HG03571 (cell line): ENCODE measurements around the gene GPR108.
"Not testable (repeated sequence)": the region's sequence is repeated elsewhere in the genome, so short reads cannot be mapped to it uniquely, and the experiment has no call there.

Experiments used
- ATAC-seq: cut with Tn5 transposase; IDR thresholded peaks from one replicate; pipeline ENCODE4 v1.9.1; 2021; ENCODE audit not compliant: unreplicated experiment

GPR108 gene

DNA sequence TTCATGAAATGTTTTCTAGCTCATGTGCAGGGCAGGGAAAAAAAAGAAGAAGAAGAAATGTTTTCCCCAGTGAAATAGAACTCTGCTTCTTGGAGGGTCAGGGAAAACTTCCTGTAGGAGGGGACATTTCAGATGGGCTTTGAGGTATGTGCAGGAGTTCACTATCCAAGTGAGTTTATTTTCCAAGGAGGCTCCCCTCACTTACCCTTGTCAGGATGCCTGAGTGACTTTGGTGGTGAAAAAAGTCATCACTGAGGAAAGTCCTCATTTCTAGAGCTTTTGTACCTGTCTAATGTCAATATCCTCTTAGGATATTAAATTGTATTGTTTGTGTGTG lies 16.3 kb downstream of the GPR108 start:
- no peak for ATAC-seq

DNA sequence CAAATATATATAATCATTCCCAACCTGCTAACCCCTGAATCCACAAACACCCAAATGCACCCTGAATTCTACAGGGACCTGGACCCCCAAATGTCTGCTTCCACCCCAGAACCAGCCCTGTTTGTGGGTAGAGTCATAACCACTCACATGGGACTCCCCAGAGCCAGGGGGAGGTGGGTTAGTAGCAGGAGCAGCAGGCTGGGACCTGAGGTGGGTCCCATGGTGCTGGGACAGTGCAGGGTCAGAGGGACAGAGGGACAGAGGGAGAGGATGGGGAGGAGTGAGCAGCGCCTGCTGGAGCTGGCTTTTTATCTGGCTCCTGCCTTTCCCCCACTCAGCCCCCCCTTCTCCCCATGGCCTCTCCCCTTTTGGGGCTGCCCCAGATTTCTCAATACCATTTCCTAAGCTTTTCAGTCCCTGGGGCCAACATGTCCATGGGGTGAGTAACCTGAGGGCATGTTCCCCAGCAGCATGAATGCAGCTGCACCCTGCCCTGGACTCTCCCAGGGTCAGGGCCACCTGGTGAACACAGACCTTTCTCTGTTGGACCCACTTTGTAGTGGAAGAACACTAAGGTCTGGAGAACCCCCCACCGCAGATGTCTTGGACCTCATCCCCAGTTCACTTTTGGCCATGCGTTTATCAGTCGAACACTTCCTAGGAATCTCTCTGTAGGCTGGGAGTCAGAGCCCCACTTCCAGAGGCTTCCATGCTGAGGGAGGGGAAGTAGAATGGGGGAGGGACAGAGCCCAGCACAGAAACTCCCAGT lies 16.8 kb downstream of the GPR108 start, which contains the start of gene C3:
Gene C3 (minus strand): TSS at position 282 of the 769 bp plus-strand sequence. CDS start 61 bp downstream, at position 221.
- ATAC-seq, result no peak

DNA sequence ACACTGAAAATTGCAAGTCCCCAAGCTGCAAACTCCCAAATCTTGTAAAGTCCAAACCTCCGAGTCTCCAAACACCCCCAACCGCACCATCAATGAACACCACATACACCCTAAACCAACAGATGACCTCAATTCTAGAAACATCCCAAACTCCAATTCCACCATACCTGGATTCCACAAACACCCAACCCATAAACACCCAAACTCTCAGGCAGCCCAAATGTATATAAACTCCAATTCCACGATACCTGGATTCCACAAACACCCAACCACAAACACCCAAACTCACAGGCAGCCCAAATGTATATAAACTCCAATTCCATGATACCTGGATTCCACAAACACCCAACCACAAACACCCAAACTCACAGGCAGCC lies 17.4 kb downstream of the GPR108 start:
- no peak for ATAC-seq

DNA sequence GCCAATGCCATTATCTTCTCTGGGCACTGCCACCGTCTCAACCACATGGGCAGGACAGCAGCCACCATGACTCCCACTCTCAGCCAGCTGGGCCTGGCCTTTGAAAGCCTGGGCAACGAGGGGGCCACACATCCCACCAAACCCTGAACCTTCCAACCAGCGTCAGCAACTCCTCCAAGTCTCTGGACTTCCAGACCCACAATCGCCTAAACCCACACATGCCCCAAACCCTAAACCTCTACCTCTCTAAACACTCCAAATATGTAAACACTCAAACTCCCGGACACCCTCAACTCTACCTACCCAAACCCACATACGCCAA lies 17.9 kb downstream of the GPR108 start:
- ATAC-seq, result no peak

DNA sequence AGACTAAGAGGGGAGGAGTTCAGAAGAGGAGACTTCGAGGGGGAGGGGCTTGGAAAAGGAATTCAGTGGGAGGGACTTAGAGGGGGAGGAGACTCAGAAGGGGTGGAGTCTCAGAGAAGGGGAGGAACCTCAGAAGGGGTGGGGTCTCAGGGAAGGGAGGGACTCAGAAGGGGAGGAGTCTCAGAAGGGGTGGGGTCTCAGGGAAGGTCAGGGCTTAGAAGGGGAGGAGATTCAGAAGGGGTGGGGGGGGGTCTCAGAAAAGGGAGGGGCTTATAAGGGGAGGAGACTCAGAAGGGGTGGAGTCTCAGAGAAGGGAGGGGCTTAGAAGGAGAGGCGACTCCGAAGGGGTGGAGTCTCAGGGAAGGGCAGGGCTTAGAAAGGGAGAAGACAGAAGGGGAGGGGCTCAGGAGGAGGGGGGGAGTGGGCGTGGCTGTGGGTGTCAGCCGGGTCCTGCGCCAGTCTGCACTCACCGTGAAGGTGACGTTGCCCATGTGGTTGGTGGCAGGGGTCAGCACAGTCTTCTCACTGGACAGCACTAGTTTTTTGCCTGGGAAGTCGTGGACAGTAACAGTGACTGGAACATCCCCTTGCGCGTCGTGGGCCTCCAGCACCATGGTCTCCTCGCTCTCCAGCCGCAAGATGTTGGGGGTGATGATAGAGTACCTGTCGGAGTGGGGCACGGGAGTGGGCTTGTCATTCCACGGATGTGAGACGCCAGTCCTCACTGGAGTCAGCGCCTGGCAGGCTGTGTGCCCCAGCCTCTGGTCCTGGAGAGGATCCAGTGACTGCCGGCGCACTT lies 18.4 kb downstream of the GPR108 start:
- no peak for ATAC-seq

DNA sequence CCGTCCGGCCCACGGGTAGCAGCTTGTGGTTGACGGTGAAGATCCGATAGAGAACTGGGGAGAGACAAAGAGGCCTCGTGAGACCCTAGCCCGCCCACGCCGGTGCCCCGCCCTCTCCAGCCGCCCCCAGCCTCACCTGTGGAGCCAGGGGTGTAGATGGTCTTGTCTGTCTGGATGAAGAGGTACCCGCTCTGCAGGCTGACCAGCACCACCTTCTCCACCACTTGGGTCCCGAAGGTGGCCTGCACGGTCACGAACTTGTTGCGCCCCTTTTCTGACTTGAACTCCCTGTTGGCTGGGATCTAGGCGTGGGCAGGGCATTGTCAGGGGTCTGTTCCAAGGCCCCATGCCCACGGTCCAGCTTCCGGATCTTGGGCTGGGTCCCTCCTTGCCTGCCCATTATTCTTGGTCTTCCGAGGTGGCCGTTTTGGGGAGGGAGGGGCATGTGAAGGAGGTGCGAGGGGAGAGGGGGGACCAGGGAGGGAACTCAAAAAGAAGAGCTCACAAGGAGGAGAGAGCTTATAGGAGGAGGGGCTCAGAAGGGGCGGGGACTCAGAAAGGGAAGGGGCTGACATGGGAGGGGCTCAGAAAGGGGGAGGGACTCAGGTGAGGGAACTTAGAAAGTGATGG lies 19.2 kb downstream of the GPR108 start:
- no peak for ATAC-seq

DNA sequence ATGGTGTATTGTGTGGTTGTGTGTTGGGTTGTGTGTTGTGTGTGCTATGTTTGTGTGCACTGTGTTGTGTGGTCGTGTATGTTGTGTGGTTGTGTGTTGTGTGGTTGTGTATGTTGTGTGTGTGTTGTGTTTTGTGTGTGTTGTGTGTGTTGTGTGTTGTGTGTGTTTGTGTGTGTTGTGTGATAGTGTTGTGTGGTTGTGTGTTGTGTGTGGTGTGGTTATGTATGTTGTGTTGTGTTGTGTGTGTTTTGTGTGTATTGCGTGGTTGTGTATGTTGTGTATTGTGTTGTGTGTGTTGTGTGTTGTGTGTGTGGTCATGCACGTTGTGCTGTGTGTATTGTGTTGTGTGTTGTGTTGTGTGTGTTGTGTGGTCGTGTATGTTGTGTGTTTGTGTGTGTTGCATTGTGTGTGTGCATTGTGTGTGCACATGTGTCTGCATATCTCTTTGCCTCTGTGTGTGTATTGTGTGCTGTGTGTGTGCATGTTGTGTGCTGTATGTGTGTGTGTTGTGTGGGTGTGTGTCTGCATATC lies 19.9 kb downstream of the GPR108 start:
- ATAC-seq, result no peak

DNA sequence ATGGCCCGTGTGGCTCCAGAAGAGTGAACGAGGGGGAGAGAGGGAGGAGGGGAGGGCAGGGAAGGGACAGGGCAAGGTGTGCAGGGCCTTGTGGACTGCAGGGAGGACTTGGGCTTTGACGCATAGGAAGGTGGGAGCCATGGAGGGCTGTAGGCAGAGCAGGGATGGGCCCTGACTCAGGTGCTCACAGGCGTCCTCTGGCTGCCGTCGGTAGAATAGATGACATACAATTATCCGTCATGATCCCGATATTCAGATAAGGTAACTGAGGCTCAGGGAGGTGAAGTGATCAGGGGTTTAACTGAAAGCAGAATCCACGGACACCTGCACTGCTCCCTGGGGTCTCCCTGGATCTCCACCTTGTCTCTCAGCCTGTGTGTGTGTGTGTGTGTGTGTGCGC lies 20.3 kb downstream of the GPR108 start:
- ATAC-seq, result no peak

DNA sequence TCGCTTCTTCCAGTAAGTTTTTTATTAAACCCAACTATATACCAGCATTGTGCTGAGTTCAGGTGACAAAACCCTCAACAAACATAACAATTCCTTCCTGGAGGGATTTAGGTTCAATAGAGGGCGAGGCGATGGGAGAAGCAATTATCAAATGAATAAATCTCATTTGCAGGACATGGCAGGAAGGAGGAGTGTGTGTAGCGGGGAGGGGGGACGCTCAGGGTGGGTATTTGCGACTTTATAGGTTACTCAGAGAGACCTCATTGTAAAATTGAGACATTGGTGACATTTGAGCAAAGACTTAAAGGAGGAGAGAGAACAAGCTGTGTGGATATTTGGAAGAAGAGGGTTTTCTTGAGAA lies 20.8 kb downstream of the GPR108 start:
- no peak for ATAC-seq

DNA sequence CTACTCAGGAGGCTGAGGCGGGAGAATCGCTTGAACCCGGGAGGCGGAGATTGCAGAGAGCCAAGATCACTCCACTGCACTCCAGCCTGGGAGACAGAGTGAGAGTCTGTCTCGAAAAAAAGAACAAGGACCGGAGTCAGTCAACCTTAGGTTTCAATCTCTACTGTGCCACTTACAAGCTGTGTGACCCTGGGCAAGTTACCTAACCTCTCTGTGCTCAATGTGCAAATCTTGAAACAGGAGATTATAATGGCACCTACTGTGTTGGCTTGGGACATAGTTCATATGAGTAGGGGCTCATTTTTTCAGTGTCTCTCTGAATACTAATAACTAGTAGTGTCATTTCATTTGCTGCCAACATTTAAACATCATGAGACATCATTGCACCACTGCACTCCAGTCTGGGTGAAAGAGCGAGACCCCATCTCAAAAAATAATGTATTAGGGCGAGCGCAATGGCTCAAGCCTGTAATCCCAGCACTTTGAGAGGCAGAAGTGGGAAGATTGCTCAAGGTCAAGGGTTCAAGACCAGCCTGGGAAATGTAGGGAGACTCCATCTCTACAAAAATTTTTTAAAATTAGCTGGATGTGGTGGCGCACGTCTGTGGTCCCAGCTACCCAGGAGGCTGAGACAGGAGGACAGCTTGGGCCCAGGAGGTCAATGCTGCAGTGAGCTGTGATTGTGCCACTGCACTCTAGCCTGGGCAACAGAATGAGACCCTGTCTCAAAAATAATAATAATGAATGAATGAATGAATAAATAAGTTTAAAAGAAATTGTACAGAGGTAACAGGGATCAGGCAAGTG lies 22.4 kb downstream of the GPR108 start:
- no peak for ATAC-seq

DNA sequence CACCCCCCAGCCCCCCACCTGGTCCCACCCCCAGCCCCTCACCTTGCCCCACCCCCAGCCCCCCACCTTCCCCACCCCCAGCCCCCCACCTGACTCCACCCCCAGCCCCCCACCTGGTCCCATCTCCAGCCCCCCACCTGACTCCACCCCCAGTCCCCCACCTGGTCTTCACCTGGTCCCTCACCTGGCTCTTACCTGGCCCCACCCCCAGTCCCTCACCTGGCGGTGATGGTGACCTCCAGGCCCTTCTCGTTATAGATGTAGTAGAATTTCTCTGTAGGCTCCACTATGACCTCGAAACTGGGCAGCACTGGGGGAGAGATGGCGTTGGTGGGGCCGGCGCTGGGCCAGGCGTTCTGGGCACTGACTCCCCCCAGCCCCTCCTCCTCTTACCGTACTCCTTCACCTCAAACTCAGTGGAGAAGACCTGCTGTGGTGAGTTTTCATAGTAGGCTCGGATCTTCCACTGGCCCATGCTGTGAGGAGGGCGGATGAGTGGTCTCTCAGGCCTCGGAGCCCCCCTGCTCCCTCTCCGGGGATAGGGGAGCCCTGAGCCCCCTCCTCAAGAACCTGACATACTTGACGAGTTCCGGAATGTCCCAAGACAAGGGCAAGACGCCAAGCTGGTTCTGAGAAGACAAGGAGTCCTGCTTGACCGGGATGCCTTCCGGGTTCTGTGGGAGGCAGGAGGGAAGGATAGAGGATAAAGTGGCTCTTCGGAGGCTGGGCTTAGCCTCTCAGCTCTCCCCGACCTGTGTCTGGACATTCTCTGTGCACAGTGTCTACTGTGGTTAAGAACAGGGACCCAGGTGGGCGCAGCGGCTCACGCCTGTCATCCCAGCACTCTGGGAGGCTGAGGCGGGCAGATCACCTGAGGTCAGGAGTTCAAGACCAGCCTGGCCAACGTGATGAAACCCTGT lies 23.3 kb downstream of the GPR108 start:
- ATAC-seq, result no peak

DNA sequence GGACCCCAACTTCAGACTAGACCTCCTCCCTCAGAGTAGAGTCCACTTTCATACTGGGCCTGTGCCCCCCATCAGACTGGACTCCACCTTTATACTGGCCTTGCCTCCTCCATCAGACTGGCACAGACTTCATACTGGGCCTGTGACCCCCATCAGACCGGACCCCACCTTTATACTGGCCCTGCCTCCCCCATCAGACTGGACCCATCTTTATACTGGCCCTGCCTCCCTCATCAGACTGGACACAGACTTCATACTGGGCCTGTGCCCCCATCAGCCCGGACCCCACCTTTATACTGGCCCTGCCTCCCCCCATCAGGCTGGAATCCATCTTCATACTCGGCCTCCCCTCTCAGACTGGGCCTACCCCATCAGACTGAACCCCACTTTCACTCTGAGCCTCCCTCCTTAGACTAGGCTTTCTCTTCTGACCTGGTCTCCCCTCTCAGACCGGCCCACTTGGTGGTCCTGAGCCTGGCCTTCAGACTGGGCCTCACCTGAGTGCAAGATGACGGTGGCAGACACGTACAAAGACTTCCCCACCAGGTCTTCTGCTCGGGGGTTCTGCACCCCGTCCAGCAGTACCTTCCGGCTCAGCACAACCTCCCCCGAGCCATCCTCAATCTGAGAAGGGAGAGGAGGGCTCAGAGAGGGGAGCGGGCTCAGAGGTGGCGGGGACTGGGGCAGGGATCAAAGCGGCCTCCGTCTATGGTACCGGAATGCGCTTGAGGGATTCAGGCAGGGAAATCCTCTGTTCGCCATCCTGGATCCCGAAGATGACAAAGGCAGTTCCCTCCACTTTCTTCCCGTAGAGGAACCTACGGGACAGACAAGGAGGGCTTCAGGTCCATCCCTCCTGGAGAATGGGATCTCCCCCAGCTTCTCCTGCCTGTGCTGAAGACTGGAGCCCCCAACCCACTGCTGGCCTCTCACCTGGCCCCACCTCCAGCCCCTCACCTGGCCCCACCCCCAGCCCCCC lies 24.4 kb downstream of the GPR108 start:
- no peak for ATAC-seq

DNA sequence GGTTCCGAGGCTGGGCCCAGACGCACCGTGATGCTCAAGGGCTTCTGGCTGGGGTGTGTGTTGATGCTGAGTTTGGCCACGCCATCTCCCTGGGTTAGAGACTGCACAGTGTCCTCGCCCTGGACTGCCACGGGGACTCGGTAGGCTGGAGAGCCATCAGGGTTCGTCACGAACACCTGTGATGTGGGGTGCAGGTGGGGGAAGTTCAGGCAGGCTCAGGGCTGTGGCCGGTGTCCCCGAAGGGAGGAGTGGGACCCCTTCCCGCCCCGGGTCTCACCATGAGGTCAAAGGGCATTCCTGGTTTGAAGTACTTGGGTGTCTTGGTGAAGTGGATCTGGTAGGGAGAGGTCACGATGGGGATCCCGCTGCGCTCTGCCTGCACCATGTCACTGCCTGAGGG lies 25.1 kb downstream of the GPR108 start:
- ATAC-seq, result no peak

DNA sequence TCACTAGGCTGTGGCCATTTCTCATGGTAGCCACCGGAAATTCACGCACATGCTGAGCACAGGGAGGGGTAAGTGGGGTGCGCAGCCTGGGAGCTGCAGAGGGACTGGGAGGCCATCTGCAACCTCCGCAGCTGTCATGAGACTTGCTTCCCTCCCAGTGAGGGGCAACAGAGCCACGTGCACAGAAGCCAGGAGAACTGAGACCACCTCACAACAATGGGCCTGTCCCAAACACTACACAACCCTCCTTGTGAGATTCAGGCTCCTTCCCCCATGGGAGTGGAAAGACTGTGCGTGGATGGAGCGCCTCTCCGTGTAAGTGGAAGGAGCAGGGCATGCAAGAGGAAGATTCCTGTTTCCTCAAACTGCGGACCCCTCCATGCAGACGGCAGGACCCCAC lies 25.8 kb downstream of the GPR108 start:
- ATAC-seq, result no peak

DNA sequence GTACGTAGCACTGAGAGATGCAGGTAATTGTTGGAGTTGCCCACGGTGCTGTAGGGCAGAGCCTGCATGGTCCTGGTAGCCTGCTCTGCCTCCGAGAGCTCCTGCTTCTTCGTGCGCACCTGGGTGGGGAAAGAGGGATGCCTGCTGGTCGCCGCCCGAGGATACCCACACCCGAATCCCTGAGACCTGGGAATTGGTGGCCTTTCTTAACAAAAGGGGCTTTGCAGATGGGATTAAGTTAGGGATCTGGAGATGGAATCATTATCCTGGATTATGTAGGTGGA lies 26.4 kb downstream of the GPR108 start:
- ATAC-seq, result no peak

DNA sequence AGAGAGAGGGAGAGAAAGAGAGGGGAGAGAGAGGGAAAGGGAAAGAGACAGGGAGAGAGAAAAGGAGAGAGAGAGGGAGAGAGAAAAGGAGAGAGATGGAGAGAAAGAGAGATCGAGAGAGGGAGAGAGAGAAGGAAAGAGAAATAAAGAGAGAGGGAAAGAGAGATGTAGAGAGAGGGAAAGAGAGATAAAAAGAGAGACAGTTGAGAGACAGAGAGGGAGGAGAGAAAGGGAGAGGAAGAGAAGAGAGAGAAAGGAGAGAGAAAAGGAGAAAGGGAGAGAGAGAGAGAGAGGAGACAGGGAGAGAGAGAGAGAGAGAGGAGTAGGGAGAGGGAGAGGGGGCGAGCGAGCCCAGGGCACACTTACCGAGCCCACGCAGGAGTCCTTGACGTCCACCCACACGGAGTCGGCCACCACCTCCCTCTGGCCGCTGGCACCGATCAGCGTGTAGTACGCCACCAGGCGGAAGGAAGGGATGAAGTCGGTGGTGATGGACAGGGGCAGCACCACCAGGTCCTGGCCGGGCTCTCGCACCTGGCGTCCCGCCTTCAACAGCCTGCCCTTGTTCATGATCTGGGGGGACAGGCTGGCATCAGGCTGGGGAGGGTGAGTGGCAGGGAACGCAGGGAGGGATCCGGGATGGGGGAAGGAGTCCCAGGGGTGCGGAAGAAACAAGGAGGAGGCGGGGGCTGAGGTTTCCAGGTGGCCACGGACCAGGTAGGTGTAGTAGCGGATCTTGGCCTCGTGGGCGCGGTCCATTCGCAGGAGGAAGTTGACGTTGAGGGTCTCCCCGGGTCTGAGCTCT lies 26.9 kb downstream of the GPR108 start:
- ATAC-seq, result no peak

DNA sequence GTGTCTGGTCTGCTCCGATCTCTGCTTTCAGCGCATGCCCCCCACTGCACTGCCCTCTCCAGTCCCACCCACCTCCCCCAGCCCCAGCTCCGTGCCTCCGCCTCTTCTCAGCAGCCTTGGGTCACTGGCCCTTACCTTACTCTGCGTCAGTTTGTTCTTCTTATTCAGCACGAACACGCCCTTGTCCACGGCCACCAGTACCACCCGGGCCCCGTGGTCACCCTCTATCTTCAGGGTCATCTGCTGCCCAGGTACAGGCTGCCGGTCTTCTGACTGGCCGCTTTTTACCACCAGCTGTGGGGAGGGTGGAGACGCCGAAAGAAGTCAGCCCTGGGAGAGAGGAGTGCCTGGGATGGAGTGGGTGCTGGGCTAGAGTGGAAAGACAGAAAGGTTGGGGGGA lies 27.8 kb downstream of the GPR108 start:
- ATAC-seq, result no peak

DNA sequence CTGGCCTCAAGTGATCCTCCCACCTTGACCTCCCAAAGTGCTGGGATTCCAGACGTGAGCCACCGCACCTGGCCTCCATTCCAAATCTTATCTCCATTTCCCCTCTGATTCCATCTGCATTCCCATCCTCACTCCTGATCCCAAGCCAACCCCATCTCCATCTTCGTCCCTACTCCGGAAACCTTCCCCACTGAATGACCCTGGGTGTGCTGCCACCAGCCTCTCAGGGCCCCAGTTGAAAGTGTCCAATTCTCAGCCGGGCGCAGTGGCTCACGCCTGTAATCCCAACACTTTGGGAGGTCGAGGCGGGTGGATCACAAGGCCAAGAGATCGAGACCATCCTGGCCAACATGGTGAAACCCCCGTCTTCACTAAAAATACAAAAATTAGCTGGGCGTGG lies 28.5 kb downstream of the GPR108 start:
- not testable (repeated sequence) for ATAC-seq
